Measurements from ENCODE around the gene OR2T12.
"Not testable (repeated sequence)": the region's sequence is repeated elsewhere in the genome, so short reads cannot be mapped to it uniquely, and the experiment has no call there.

OR2T12 gene, protein sequence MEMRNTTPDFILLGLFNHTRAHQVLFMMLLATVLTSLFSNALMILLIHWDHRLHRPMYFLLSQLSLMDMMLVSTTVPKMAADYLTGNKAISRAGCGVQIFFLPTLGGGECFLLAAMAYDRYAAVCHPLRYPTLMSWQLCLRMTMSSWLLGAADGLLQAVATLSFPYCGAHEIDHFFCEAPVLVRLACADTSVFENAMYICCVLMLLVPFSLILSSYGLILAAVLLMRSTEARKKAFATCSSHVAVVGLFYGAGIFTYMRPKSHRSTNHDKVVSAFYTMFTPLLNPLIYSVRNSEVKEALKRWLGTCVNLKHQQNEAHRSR

DNA sequence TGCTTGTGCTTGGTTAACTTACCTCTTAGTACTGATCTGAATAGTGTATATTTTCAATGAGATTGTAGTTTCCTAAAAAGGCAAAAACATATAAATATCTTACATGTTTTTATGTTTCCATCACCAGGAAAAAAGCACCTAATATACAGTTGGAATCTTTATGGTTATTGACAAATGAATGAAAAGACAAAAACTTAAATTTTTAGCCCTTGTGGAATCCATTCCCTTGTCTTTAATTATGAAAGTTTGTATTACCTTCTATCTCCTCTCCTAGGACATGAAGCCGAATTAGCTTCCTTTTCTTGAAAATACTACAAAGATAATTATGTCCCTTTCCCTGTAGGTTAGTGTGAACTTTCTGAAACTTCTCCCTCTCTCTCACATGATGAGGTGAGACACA is at the start of gene OR2T12:
OR2T12 (minus strand) TSS at position 101 of the 400 bp plus-strand sequence. CDS start 7,846 bp downstream, outside the sequence.
- H3K4me3 ChIP-seq (ENCODE audit: low read depth, low read length), result no peak within 1 kb of the TSS
- TF ChIP-seq, protein P1, sequence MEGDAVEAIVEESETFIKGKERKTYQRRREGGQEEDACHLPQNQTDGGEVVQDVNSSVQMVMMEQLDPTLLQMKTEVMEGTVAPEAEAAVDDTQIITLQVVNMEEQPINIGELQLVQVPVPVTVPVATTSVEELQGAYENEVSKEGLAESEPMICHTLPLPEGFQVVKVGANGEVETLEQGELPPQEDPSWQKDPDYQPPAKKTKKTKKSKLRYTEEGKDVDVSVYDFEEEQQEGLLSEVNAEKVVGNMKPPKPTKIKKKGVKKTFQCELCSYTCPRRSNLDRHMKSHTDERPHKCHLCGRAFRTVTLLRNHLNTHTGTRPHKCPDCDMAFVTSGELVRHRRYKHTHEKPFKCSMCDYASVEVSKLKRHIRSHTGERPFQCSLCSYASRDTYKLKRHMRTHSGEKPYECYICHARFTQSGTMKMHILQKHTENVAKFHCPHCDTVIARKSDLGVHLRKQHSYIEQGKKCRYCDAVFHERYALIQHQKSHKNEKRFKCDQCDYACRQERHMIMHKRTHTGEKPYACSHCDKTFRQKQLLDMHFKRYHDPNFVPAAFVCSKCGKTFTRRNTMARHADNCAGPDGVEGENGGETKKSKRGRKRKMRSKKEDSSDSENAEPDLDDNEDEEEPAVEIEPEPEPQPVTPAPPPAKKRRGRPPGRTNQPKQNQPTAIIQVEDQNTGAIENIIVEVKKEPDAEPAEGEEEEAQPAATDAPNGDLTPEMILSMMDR (IDR thresholded peaks at IDR 0.05; ENCODE audit: borderline replicate concordance, insufficient read depth, low read depth, low read length), result no peak

DNA sequence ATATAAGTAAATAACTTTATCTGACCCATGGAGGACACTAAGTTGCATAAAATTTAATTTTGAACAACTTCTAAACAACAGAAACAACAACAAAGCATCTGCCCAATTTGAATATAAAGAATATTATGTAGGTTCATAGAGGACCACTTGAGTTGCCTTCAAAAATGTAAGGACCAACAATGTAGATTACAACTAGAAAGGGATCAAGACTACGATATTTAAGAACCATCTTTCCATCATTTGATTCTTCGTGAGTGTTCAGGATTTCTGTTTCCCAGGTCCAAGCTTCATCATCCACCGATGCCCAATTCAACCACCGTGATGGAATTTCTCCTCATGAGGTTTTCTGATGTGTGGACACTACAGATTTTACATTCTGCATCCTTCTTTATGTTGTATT is 45.3 kb upstream of the OR2T12 start, which contains the start of gene OR14C36:
OR14C36 (plus strand) TSS at position 301 of the 400 bp plus-strand sequence; CDS start at position 301, 0 bp downstream.
- H3K4me3 ChIP-seq (ENCODE audit: low read depth, low read length), result no peak within 1 kb of the TSS
- TF ChIP-seq, protein P1 (IDR thresholded peaks at IDR 0.05; ENCODE audit: borderline replicate concordance, insufficient read depth, low read depth, low read length), result no peak

DNA sequence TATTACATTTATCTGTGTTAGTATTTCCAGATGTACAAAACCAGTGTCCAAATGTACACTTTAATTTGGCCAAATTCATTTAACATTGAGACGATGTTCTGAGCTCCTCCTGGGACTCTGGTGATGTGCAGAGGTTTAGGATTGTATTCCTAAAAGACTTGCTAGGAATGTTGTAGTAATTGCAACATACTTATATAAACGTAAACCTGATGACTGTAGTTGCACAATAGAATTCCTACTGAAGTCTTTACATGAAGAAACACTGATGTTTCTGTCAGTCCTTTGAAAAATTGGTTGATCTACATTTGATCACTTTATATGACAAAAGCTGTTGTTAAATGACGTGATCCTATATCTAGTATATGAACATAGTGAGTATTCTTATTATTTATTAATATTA is 40.2 kb upstream of the OR2T12 start:
- no peak overlapping the region for H3K4me3 ChIP-seq (ENCODE audit: low read depth, low read length)
- TF ChIP-seq, protein P1 (IDR thresholded peaks at IDR 0.05; ENCODE audit: borderline replicate concordance, insufficient read depth, low read depth, low read length), result no peak

DNA sequence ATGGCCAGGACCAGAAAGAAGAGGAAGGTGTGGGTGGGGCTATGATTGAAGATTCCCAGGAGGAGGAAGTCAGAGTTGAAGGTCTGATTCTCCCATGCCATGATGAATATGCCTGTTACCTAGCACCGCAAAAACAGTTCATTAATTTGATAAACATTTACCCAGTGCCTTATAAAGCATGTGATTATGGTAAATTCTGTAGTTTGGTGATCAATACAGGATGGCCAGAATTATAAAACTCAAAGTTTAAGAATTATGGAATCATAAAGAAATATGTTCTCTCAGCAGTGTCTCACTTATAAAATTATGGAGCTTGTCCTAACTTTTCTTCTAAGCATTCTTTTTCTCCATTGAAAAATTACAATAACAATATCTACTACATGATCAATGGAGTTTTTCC is 21.2 kb upstream of the OR2T12 start, which contains the start of gene OR2M7:
OR2M7 (minus strand) TSS at position 101 of the 400 bp plus-strand sequence; CDS start at position 101, 0 bp downstream.
- no peak within 1 kb of the TSS for H3K4me3 ChIP-seq (ENCODE audit: low read depth, low read length)
- TF ChIP-seq, protein P1 (IDR thresholded peaks at IDR 0.05; ENCODE audit: borderline replicate concordance, insufficient read depth, low read depth, low read length), result no peak

DNA sequence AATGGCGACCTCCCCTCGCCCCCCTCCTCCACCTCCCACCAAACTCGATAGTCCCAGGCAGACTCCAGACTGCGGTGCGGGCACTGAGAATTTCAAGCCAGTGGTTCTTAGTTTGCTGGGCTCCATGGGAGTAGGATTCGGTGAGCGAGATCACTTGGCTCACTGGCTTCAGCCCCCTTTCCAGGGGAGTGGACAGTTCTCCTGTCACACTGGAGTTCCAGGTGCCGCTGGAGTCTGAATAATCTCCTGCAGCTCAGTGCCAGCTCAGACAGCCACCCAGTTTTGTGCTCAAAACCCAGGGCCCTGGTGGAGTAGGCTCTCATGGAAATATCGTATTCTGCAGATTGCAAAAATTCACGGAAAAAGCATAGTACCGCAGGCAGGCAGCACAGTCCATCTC is 13.6 kb upstream of the OR2T12 start:
- TF ChIP-seq, protein P1 (IDR thresholded peaks at IDR 0.05; ENCODE audit: borderline replicate concordance, insufficient read depth, low read depth, low read length), result no peak
- no peak overlapping the region for H3K4me3 ChIP-seq (ENCODE audit: low read depth, low read length)

DNA sequence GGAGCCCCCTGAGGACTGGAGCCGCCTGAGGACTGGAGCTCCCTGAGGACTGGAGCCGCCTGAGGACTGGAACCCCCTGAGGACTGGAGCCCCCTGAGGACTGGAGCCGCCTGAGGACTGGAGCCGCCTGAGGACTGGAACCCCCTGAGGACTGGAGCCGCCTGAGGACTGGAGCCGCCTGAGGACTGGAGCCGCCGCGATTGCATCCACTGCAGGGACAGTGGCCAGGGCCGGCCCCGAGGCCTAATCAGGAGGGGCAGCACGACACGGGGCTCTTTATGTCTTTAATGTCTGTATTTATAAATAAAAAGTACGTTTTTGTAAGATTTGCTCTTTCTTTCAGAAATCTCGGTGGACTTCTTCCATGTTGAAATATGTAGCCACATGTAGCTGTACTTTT is 3.5 kb upstream of the OR2T12 start:
- not testable (repeated sequence) for H3K4me3 ChIP-seq (ENCODE audit: low read depth, low read length)

DNA sequence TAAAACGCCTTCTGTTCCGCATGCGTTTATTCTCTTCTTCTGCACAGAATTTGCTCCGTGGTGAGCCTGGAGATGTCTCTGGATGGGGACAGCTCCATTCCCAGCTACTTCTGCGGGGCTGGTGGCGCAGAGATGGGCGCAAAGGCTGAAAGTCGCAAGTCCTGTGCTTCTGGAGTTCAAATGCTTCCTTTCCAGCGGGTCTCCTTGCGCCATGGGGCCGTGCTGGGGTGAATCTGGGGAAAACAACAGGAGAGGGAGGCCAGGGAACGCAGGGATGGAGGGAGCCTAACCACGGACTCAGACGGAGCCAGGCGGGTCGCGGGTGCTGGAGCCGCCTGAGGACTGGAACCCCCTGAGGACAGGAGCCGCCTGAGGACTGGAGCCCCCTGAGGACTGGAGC is 2.9 kb upstream of the OR2T12 start:
- H3K4me3 ChIP-seq (ENCODE audit: low read depth, low read length), result no peak overlapping the region
- TF ChIP-seq, protein P1 (IDR thresholded peaks at IDR 0.05; ENCODE audit: borderline replicate concordance, insufficient read depth, low read depth, low read length), result no peak

DNA sequence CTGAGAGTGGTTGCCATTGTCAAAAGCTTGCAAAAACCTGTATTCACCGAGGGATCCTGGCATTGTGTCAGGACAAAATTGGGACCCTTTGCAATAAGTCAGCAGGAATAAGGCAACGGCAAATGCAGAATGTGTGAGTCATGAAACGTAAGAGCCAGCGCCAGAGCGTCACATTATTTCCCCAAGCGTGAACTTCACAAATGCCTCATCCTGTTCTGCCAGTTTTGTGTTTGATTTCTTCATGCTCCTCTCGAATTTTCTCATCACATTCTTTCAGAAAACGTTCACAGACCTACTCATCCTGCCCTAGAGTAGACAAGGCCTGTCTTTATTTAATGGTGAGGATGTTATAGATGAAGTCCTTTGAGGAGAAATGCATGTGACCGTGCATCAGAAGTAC is 2.4 kb upstream of the OR2T12 start:
- not testable (repeated sequence) for H3K4me3 ChIP-seq (ENCODE audit: low read depth, low read length)
